C4-2B (cell line): ENCODE data around the gene LTN1.
"Not testable (repeated sequence)": the region's sequence is repeated elsewhere in the genome, so short reads cannot be mapped to it uniquely, and the experiment has no call there.

Source experiments
- H3K27ac ChIP-seq: fragments of 450-650 bp; 2 replicates; pipeline ENCODE4 v1.5.1; 2017
- ZFX ChIP-seq: fragments of 450-650 bp; IDR thresholded peaks from 2 replicates; pipeline ENCODE4 v1.6.1; 2017
- TF ChIP-seq, protein P1 (sequence below): fragments of 450-650 bp; conservative IDR thresholded peaks from 2 replicates; pipeline ENCODE4 v1.5.1; 2017; ENCODE audit warnings: mild to moderate bottlenecking

Gene LTN1

GRCh38 chr21:29007135-29007534 is 14.5 kb upstream of the LTN1 start:
- no peak overlapping the region for H3K27ac ChIP-seq
- TF ChIP-seq ZFX = no peak
- TF ChIP-seq, protein P1, sequence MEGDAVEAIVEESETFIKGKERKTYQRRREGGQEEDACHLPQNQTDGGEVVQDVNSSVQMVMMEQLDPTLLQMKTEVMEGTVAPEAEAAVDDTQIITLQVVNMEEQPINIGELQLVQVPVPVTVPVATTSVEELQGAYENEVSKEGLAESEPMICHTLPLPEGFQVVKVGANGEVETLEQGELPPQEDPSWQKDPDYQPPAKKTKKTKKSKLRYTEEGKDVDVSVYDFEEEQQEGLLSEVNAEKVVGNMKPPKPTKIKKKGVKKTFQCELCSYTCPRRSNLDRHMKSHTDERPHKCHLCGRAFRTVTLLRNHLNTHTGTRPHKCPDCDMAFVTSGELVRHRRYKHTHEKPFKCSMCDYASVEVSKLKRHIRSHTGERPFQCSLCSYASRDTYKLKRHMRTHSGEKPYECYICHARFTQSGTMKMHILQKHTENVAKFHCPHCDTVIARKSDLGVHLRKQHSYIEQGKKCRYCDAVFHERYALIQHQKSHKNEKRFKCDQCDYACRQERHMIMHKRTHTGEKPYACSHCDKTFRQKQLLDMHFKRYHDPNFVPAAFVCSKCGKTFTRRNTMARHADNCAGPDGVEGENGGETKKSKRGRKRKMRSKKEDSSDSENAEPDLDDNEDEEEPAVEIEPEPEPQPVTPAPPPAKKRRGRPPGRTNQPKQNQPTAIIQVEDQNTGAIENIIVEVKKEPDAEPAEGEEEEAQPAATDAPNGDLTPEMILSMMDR = no peak

- no peak overlapping the region for H3K27ac ChIP-seq
- no peak for TF ChIP-seq ZFX
- TF ChIP-seq, protein P1 = no peak
Measured at GRCh38 chr21:29005696-29006095, 13.0 kb upstream of the LTN1 start.

GRCh38 chr21:29002442-29003144 is 9.9 kb upstream of the LTN1 start:
- peak overlapping the region; percentile 78 for H3K27ac ChIP-seq
- peak; percentile 79 for TF ChIP-seq ZFX
- TF ChIP-seq, protein P1 = no peak

GRCh38 chr21:28993293-28993629 is 584 bp upstream of the LTN1 start:
- no peak for TF ChIP-seq ZFX
- TF ChIP-seq, protein P1 = no peak
- H3K27ac ChIP-seq = peak overlapping the region; percentile 90

DNA sequence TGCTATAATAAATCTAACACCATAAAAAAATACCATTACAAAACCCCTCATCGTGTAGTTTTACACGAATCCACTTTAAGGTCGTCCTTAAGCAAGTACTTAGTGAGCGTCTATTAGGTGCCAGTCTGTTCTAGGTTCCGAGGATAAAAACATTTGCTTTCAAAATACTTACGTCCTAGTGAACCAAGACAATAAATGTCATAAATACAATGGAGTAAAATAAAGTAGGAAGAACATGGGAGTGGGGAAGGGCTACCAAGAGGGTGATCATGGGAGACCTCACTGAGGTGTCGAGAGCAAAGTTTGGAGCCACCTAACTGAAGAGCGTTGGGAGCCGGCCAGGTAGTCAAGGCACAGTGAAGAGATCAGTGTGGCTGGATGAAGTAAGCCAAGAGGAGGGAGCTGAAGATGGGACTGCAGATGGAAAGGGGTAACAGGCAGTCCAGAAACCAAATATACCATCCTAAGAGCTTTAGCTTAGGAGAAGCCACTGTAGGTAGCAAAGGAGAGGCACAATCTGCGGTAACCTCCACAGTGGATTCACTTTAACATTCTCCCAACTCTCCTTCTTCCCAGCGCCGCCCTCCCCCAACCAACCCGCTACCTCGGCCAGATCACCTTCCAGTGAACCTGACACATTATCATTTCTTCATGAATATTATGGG is 684 bp downstream of the LTN1 start:
- TF ChIP-seq, protein P1 = no peak
- no peak for TF ChIP-seq ZFX
- H3K27ac ChIP-seq = peak overlapping the region; percentile 90

- H3K27ac ChIP-seq = not testable (repeated sequence)
Measured at GRCh38 chr21:28988146-28988545, 4.5 kb downstream of the LTN1 start.

- no peak overlapping the region for H3K27ac ChIP-seq
- no peak for TF ChIP-seq ZFX
- TF ChIP-seq, protein P1 = no peak
Measured at GRCh38 chr21:28986677-28987076, 6.0 kb downstream of the LTN1 start.

GRCh38 chr21:28982637-28983036 is 10.0 kb downstream of the LTN1 start:
- H3K27ac ChIP-seq = no peak overlapping the region
- TF ChIP-seq, protein P1 = no peak
- no peak for TF ChIP-seq ZFX
